DMS114 treated with DMSO at 0.1 percent for 48 hours (cell line): ENCODE measurements around the gene NFIA.

Experiments used
- DNase-seq: peaks from one replicate; lab custom pipeline; 2025; ENCODE audit not compliant: unreplicated experiment; lab: John Stamatoyannopoulos, UW

NFIA gene

DNA sequence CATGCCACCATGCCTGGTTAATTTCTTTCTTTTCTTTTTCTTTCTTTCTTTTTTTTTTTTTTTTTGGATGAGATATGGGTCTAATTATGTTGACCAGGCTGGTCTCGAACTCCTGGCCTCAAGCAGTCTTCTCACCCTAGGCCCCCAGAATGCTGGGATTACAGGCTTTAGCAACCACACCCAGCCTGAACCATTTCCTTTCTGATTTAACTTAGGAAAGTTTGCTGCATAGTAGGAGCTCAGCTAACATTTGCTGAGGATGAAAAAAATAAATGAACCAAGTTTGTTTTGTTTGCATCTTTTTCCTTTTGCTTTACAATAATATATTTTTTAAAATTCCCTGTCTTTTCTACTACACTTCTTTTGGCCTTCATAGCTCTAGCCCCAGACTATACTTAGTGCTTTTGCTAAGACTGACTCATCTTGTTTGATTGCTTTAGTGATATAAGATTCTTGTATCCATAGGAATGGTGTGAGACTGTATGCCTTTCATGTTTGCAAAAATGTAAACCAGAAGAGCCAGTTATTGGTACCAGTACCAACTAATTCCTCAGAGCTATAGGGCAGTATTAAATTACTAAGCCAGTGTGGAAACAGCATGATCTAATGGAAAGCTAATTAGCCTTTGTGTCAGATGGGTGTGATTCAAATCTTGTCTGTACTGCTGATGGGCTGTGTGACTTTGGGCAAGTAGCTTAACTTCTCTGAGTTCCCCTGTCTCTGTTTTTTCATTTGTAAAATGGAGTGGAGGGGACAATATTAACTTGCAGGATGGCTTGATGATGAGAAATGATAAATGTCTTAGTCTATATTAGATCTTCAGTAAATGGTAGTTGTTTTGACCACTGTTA lies 66.9 kb downstream of the NFIA start:
- DNase-seq = no peak

DNA sequence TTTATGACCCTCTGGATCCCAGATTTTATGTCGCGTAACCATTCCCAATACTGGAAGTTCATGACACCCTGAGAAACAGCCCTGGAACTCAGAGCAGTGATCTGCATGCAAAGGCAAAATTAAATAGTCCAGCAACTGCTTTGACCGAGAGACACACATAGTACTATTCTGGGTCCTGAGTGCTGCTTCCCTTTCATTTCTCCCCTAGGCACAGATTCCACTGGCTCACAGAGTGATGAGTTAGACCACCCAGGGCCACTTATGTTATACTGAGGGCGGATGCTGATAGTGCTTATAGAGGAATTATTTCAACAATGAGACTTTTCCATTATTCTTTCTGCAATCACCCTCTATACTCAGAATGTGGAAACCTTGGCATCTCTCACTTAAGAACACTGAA lies 69.2 kb downstream of the NFIA start:
- DNase-seq = no peak

DNA sequence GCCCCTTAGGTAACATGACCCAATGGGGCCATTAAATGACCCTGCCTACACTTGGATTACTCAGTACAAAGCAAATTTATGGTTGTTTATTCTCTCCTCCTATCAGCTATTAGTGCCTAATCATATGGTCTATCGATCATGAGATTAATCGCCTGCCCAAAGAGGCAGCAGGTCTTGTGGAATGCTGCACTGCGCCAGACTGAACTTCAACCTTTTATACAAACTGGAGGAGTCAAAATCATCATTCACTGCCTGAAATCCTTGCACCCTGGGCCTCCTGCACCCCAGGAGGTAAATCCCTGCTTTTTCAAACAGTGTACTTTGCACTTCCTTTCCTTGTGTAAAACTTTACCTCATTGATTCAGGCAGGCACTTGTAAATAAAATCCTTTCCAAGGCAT lies 69.7 kb downstream of the NFIA start:
- no peak for DNase-seq

GRCh38 chr1:61152469-61153105 lies 70.2 kb downstream of the NFIA start:
- no peak for DNase-seq

DNA sequence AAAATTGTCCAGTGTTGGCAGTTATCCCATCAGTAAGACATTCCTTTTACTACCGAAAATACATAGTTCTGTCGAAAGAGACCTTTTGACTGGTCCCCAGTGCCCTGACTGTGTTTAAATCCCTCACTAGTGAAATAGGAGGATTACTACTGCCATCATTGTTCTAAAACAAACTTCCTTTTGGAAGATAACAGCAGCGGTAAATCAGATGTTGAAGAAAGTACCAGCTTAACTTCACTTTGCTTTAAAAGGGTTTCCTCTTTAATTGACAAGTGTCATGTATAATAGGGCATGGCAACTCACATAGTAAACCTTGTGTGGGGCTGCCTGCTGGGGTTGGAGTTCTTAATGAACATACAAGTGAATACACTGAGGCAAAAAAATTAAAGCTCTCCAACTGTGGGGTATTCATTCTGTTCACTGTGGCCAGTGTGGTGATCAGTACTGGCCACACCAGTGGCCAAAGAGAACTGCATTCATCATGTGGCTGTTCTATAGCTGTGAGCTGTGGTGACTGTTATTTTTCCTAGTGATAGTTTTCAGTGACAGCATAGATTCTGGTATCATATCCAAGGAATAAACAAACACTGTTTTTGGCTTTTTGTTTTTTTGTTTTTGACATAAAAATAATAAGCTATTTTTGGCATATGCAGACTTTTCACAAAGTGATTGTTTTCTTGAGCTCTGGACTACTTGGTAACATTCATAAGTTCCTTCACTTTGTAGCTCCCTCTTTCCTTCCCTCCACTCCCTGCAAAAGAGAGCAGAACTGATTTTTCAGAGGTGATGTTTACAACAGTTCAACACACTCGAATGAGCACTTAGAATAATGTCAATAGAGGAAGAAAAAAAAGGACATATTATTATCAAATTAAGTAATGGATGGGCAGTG lies 74.5 kb downstream of the NFIA start:
- no peak for DNase-seq

DNA sequence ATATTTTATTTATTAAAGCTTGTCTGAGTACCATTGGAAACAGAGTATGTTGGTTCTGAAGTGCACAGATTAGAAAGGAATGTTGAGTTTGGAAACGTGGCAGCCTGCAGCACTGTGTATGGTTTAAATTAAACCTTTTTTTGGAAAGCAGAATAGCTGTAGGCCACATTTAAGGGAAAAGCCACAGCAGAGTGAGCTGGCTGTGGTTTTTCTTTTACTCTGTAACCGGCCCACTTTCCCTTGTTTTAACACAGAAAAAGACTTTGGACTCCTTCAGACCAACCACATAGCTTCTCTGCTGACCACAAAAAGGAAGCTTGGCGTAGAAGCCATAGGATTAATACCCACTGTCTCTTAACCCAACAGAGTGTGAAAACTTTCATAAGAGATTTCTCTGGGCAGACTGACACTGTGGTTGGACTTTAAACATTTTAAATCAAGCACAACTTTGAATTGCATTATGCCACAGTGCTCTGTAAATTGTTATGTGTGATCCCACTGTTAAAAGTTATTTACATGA lies 75.2 kb downstream of the NFIA start:
- no peak for DNase-seq

DNA sequence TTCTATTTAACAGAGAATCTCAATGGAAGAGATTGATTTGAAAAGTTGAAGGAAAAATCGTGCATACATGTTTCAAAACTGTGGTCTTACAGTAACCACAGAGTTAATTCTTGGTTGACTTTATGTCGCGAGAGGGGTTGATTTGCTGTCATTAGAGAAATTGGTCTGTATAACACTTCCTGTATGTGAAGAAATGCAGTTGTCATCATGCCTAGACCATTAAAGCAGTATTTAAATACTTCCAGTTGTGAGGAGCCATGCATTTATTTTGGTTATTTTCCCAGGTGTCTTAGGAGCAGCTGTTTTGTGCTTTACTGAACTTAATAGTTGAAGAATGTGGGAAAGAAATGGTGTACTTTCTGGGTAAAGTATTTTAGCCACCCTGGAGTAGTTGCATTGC lies 76.2 kb downstream of the NFIA start:
- DNase-seq = no peak

DNA sequence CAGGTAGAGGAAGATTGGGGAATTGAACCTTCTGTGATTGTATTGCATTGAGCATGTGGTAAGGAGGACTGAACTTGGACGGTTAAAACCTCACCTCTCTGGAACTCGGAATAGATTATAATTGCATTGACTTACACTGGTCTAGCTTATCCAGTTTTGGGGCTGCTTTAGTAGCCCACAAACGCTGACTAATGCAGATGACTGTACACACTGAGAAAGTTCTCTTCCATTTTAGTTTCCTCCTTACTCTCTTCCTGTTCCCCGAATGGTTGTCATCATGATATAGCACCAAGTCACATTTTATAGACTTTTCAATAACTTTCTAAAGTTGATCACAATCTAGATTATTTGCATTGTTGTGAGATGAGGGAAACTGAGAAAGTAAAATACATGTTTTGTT lies 78.2 kb downstream of the NFIA start:
- no peak for DNase-seq

GRCh38 chr1:61162520-61163258 lies 80.3 kb downstream of the NFIA start:
- no peak for DNase-seq

DNA sequence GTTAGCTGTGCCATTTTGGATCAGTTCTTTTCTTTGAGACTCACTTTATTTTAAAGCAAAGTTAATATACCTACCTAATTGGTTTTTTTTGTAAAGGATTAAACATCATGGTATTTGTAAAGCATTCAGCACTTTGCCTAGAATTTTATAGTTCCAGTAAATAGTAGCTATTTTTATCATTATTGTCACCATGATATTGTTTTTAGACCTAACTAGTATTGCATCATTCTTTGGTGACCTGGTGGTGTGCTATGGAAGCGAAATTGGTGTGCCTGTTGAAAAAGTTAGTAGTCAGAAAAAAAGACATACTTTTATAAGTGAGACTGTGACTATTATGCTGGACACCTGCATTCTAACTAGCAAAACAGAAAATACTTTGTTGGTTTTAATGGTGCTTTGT lies 81.0 kb downstream of the NFIA start:
- no peak for DNase-seq

- DNase-seq = no peak
These were observed 83.0 kb downstream of the NFIA start for GRCh38 chr1:61165402-61165801.

DNA sequence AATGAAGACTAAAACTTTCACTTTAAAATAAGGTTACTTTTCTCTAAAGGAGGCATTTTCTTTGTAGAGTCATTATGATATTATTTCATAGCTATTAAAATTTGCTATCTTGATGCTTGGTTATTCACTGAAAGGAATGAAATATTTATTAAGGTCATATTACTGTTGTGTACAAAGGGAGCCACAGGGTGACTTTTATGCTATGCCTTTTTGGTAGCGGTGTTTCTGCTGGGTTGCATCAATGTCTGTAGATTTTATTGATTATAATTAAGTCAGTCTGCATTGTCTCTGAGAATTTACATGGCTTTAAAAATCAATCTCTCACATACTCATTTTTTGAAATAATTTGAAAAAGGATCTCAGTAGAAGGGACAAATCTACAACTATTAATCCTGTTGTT lies 84.9 kb downstream of the NFIA start:
- no peak for DNase-seq

DNA sequence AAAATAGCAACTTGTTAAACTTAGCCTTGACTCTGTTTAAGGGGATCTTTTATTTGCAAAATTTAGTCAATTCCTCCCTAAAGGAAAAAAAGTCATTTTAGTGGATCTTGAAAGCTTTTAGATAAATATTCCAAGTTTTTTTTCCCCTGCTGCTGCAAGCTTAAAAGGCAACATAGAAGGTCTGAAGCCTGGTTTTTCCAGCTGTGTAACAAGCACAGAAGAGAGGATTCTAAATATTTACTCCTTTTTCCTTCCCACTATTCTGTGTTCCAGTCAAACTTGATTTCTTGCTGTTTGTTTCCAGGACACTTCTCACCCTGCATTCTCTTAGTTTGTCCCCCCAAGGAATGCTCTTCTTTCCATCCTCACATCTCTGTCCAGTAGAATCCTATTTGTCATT lies 86.7 kb downstream of the NFIA start:
- DNase-seq = no peak

GRCh38 chr1:61169634-61170033 lies 87.3 kb downstream of the NFIA start:
- no peak for DNase-seq

DNA sequence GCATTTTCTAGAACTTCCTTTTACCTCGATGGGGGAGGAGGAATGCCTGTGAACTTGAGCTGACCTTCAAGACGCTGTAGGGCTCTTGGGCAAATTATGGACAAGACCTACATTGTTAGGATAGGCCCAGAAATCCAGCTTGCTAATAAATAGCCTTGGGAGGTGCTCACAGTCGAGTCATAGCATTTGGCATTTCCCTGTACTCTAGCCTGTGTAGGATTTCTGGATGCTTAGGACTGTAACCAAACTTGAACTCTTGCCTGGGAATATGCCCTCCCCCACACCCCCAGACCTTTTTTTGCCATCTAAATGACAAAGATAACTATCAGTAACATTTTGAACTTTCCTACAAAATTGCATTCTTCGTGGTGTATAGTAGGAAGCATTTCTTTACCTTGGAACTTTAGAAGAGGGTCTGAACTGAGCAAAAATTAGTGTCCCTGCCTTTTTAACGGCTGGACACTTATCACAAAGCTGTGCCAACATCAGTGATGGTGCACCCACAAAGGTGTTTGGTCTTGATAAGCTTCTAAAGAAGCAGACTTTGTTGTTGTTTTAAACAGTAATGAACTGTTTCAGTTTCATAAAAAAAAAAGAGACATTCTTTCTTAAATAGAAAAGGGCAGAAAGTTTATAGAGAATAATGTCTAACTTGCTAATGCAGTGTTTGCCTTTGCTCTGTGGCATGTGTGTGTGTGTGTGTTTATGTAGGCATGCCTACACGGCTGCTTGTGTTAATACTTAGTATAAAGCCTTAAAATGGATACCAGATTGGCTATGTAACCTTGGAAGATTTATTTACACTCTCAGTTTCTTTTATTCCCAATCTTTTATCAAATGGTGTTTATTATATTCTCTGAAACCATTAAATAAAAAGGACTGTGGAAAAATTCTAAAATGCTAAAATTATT lies 88.2 kb downstream of the NFIA start:
- no peak for DNase-seq

DNA sequence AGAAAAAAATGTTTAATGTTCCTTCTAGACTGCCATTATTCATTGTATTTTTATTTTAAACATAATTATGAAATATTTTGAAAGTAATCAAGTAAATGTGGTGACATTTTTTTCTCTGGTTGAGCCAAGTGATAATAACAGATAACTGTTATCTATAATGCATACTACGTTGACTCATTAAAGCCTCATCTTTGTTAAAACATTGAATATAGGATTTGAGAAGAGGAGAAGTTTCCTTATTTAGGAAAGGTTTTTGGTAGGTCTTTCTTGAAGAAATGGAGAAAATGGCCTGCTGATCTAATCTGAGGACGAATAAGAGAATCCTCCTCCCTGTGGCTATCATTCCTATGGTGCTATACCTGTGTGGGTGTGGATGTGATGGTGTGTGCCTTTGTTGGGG lies 89.0 kb downstream of the NFIA start:
- no peak for DNase-seq

GRCh38 chr1:61171974-61172373 lies 89.6 kb downstream of the NFIA start:
- no peak for DNase-seq

- DNase-seq = no peak
These were observed 90.8 kb downstream of the NFIA start for GRCh38 chr1:61173118-61173517.

GRCh38 chr1:61174060-61174795 lies 91.9 kb downstream of the NFIA start:
- no peak for DNase-seq
